Panc1 (cell line): ENCODE data around the gene COA6.

Experiments used
- CTCF ChIP-seq: fragments of 450-650 bp; IDR thresholded peaks from 2 replicates; pipeline ENCODE4 v1.5.1; 2017; ENCODE audit warnings: mild to moderate bottlenecking
- POLR2AphosphoS5 ChIP-seq: IDR thresholded peaks from 2 replicates; pipeline ENCODE4 v1.6.1; 2012; ENCODE audit warnings: mild to moderate bottlenecking, low read depth, low read length, moderate library complexity
- REST ChIP-seq, 2 experiments: IDR thresholded peaks; 2 replicates each; pipeline ENCODE4 v1.6.1; 2011 to 2012; ENCODE audit warnings: low read depth in 2 of 2, control low read depth in 1 of 2, low read length in 1 of 2, mild to moderate bottlenecking in 1 of 2, moderate library complexity in 1 of 2; ENCODE audit not compliant: insufficient read depth in 1 of 2
- SIN3A ChIP-seq: IDR thresholded peaks from 2 replicates; pipeline ENCODE4 v1.6.1; 2012; ENCODE audit warnings: low read depth, mild to moderate bottlenecking, low read length, moderate library complexity, borderline replicate concordance; ENCODE audit not compliant: insufficient read depth
- TCF7L2 ChIP-seq: IDR thresholded peaks from 2 replicates; pipeline ENCODE4 v1.6.1; 2011; ENCODE audit warnings: mild to moderate bottlenecking, low read depth, low read length, inconsistent platforms

DNA sequence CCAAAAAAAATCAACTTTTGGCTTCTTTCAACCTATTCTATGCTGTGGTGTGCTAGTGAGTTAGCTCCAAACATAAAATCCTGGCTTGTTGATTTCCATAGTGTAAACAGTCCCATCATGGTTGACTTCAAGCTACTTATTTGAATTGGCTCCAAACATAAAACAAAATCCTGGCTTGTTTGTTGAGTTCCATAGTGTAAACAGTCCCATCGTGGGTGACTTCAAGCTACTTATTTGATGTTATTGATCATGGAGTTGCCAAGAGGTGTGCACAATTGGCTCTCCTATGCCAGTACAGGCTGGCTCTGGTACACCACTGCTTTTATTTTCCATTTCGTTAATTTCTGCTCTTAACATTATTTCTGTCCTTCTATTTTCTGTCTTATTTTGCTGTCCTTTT lies 1.8 kb upstream of the COA6 start:
- TF ChIP-seq CTCF (no peak), REST (IDR thresholded peaks at IDR 0.05; ENCODE audit: insufficient read depth in 1 of 2, low read depth in 2 of 2, low read length in 1 of 2) (no peak), POLR2AphosphoS5 (no peak), SIN3A (no peak), TCF7L2 (no peak)
